Mesendoderm (in vitro differentiated cells): Measurements from ENCODE around the gene STRN4.

ENCODE experiments used
- DNase-seq: peaks from one replicate; pipeline ENCODE4 v3.0.0; 2013
- H2AK5ac ChIP-seq: 2 replicates; pipeline ENCODE4 v1.6.1; 2013; ENCODE audit warnings: low read length, inconsistent platforms
- H2BK120ac ChIP-seq: 2 replicates; pipeline ENCODE4 v1.6.1; 2013; ENCODE audit warnings: low read depth, mild to moderate bottlenecking, low read length, moderate library complexity, mixed read lengths
- H2BK15ac ChIP-seq: replicated peaks from 2 replicates; pipeline ENCODE4 v1.6.1; 2013; ENCODE audit warnings: low read depth, mild to moderate bottlenecking, moderate library complexity
- H2BK5ac ChIP-seq: 2 replicates; pipeline ENCODE4 v1.6.1; 2013; ENCODE audit warnings: low read length, inconsistent platforms
- H3K18ac ChIP-seq: 2 replicates; pipeline ENCODE4 v1.6.1; 2013; ENCODE audit warnings: mild to moderate bottlenecking, low read length, mixed read lengths
- H3K23ac ChIP-seq: one replicate; pipeline ENCODE4 v1.6.1; 2013; ENCODE audit warnings: low read length
- H3K27ac ChIP-seq: 2 replicates; pipeline ENCODE4 v1.5.1; 2013; ENCODE audit warnings: low read depth, mild to moderate bottlenecking, inconsistent platforms, low read length, moderate library complexity
- H3K27me3 ChIP-seq: 2 replicates; pipeline ENCODE4 v1.6.1; 2013; ENCODE audit warnings: low read length, control low read depth, mild to moderate bottlenecking, inconsistent platforms; ENCODE audit not compliant: insufficient read depth, poor library complexity
- H3K36me3 ChIP-seq: 2 replicates; pipeline ENCODE4 v1.6.1; 2013; ENCODE audit warnings: low read length, inconsistent platforms; ENCODE audit not compliant: control insufficient read depth, insufficient read depth
- H3K4ac ChIP-seq: one replicate; pipeline ENCODE4 v1.6.1; 2013; ENCODE audit warnings: low read depth, mild to moderate bottlenecking, low read length, moderate library complexity
- H3K4me1 ChIP-seq: 2 replicates; pipeline ENCODE4 v1.6.1; 2013; ENCODE audit warnings: low read depth, low read length, inconsistent platforms; ENCODE audit not compliant: control insufficient read depth
- H3K4me2 ChIP-seq: 2 replicates; pipeline ENCODE4 v1.6.1; 2013; ENCODE audit warnings: low read length
- H3K4me3 ChIP-seq: 2 replicates; pipeline ENCODE4 v1.5.1; 2013; ENCODE audit warnings: mild to moderate bottlenecking, low read length
- H3K56ac ChIP-seq: one replicate; pipeline ENCODE4 v1.6.1; 2013; ENCODE audit warnings: low read length
- H3K79me1 ChIP-seq: 2 replicates; pipeline ENCODE4 v1.6.1; 2013; ENCODE audit warnings: low read length, inconsistent platforms
- H3K79me2 ChIP-seq: 2 replicates; pipeline ENCODE4 v1.6.1; 2013; ENCODE audit warnings: mild to moderate bottlenecking, low read length; ENCODE audit not compliant: control insufficient read depth, insufficient read depth
- H3K9ac ChIP-seq: 2 replicates; pipeline ENCODE4 v1.6.1; 2013; ENCODE audit warnings: low read length, inconsistent platforms
- H4K5ac ChIP-seq: one replicate; pipeline ENCODE4 v1.6.1; 2013; ENCODE audit warnings: low read length
- H4K8ac ChIP-seq: one replicate; pipeline ENCODE4 v1.6.1; 2013; ENCODE audit warnings: low read depth, mild to moderate bottlenecking, control low read depth, low read length, moderate library complexity
- WGBS: extraction: QIAGEN DNeasy Blood & Tissue Kit; methylation state at CpG from one replicate; pipeline ENCODE4 v1.1.7; 2013; ENCODE audit warnings: low lambda C conversion rate, missing lambda C conversion rate; ENCODE audit not compliant: insufficient coverage; ENCODE audit errors: extremely low coverage; 5-methylcytosine and 5-hydroxymethylcytosine counted together

The STRN4 gene

GRCh38 chr19:46720503-46721239, 25.6 kb downstream of the STRN4 start:
- Histone ChIP-seq H3K79me1 (peaks cover 2% of the 10 kb centered on the region), H3K27me3 (no peaks in the 10 kb centered on the region), H4K5ac (no peak overlapping the region), H3K23ac (no peak overlapping the region), H2AK5ac (no peak overlapping the region), H3K4me1 (no peaks in the 10 kb centered on the region), H2BK5ac (no peak overlapping the region), H3K56ac (no peak overlapping the region), H3K79me2 (peaks cover 4% of the 10 kb centered on the region), H3K9ac (no peak overlapping the region), H2BK120ac (no peak overlapping the region), H3K4me2 (no peak overlapping the region), H3K36me3 (peaks cover 22% of the 10 kb centered on the region), H3K4ac (no peak overlapping the region), H3K18ac (no peak overlapping the region), H3K27ac (no peak overlapping the region), H3K4me3 (no peak overlapping the region), H2BK15ac (no peak overlapping the region), H4K8ac (no peak overlapping the region)
- no CpG with 5 or more reads among the region's 22 CpGs for WGBS
- no peak for DNase-seq

- H3K27me3 ChIP-seq: no peaks in the 10 kb centered on the region
- no peak overlapping the region for H3K9ac ChIP-seq
- H4K5ac ChIP-seq: no peak overlapping the region
- H3K79me2 ChIP-seq: peaks cover 9% of the 10 kb centered on the region
- H3K4me3 ChIP-seq: no peak overlapping the region
- H2AK5ac ChIP-seq: no peak overlapping the region
- no peak overlapping the region for H2BK5ac ChIP-seq
- peaks cover 5% of the 10 kb centered on the region for H3K79me1 ChIP-seq
- no peak overlapping the region for H3K18ac ChIP-seq
- no peak overlapping the region for H3K27ac ChIP-seq
- H2BK15ac ChIP-seq: no peak overlapping the region
- no CpG with 5 or more reads among the region's 25 CpGs for WGBS
- no peak overlapping the region for H2BK120ac ChIP-seq
- no peak overlapping the region for H3K23ac ChIP-seq
- no peak overlapping the region for H3K4me2 ChIP-seq
- peaks cover 19% of the 10 kb centered on the region for H3K36me3 ChIP-seq
- no peak overlapping the region for H3K56ac ChIP-seq
- no peak overlapping the region for H3K4ac ChIP-seq
- no peak overlapping the region for H4K8ac ChIP-seq
- DNase-seq: no peak
- H3K4me1 ChIP-seq: no peaks in the 10 kb centered on the region
These were observed 26.4 kb downstream of the STRN4 start for GRCh38 chr19:46719629-46720502.

GRCh38 chr19:46718934-46719622, 27.2 kb downstream of the STRN4 start:
- H3K36me3 ChIP-seq: peaks cover 15% of the 10 kb centered on the region
- no peak overlapping the region for H3K4me3 ChIP-seq
- WGBS: no CpG with 5 or more reads among the region's 15 CpGs
- H3K4me2 ChIP-seq: no peak overlapping the region
- no peak overlapping the region for H3K23ac ChIP-seq
- H3K27ac ChIP-seq: no peak overlapping the region
- no peak overlapping the region for H3K56ac ChIP-seq
- H3K79me2 ChIP-seq: peaks cover 9% of the 10 kb centered on the region
- H2AK5ac ChIP-seq: no peak overlapping the region
- H3K4ac ChIP-seq: no peak overlapping the region
- no peak for DNase-seq
- no peaks in the 10 kb centered on the region for H3K4me1 ChIP-seq
- no peak overlapping the region for H2BK15ac ChIP-seq
- no peak overlapping the region for H2BK5ac ChIP-seq
- H3K18ac ChIP-seq: no peak overlapping the region
- no peak overlapping the region for H4K5ac ChIP-seq
- H3K79me1 ChIP-seq: peaks cover 5% of the 10 kb centered on the region
- H2BK120ac ChIP-seq: no peak overlapping the region
- H3K27me3 ChIP-seq: no peaks in the 10 kb centered on the region
- H4K8ac ChIP-seq: no peak overlapping the region
- H3K9ac ChIP-seq: no peak overlapping the region

GRCh38 chr19:46718157-46718933, 27.9 kb downstream of the STRN4 start:
- Histone ChIP-seq H3K9ac (no peak overlapping the region), H3K27me3 (no peaks in the 10 kb centered on the region), H3K4me3 (no peak overlapping the region), H2BK120ac (no peak overlapping the region), H2BK5ac (no peak overlapping the region), H3K4me1 (no peaks in the 10 kb centered on the region), H3K36me3 (peaks cover 15% of the 10 kb centered on the region), H3K4me2 (no peak overlapping the region), H3K23ac (no peak overlapping the region), H3K18ac (no peak overlapping the region), H2BK15ac (no peak overlapping the region), H3K27ac (no peak overlapping the region), H3K4ac (no peak overlapping the region), H3K79me1 (peaks cover 5% of the 10 kb centered on the region), H2AK5ac (no peak overlapping the region), H4K8ac (no peak overlapping the region), H3K56ac (no peak overlapping the region), H4K5ac (no peak overlapping the region), H3K79me2 (peaks cover 9% of the 10 kb centered on the region)
- WGBS: no CpG with 5 or more reads among the region's 17 CpGs
- peak; percentile 49 for DNase-seq

- Histone ChIP-seq H3K4me1 (no peaks in the 10 kb centered on the region), H3K4ac (no peak overlapping the region), H2BK15ac (no peak overlapping the region), H4K8ac (no peak overlapping the region), H4K5ac (no peak overlapping the region), H3K27ac (no peak overlapping the region), H2BK5ac (no peak overlapping the region), H3K18ac (no peak overlapping the region), H3K4me2 (peak overlapping the region; percentile 86), H3K27me3 (no peaks in the 10 kb centered on the region), H3K23ac (no peak overlapping the region), H3K56ac (peak overlapping the region; percentile 91), H3K79me2 (peaks cover 9% of the 10 kb centered on the region), H3K36me3 (peaks cover 12% of the 10 kb centered on the region), H3K4me3 (no peak overlapping the region), H2AK5ac (no peak overlapping the region), H2BK120ac (no peak overlapping the region), H3K9ac (peak overlapping the region; percentile 81), H3K79me1 (peaks cover 6% of the 10 kb centered on the region)
- WGBS: no CpG with 5 or more reads among the region's 9 CpGs
- no peak for DNase-seq
These were observed 28.5 kb downstream of the STRN4 start for GRCh38 chr19:46717716-46718143.
